Measurements from ENCODE around the gene ACTN2.

Gene ACTN2

GRCh38 chr1:236786453-236786852 lies 100.2 kb downstream of the ACTN2 start:
- peaks cover 0 to 5% (median 0%) of the 10 kb centered on the region in 5 donors for H3K27me3 ChIP-seq (ENCODE audit: control insufficient read depth in 5 of 5, insufficient read depth in 4 of 5, low read length in 5 of 5)
- H3K27ac ChIP-seq (ENCODE audit: low read depth, low read length), result no peak overlapping the region
- H3K9me3 ChIP-seq (ENCODE audit: control insufficient read depth in 5 of 5, low read length in 5 of 5), result no peaks in the 10 kb centered on the region
- H3K4me3 ChIP-seq (ENCODE audit: low read depth in 1 of 5, low read length in 5 of 5), result no peak overlapping the region
- no peaks in the 10 kb centered on the region for H3K4me1 ChIP-seq (ENCODE audit: control insufficient read depth in 5 of 5, insufficient read depth in 5 of 5, low read length in 5 of 5)
- H3K36me3 ChIP-seq (ENCODE audit: control insufficient read depth in 5 of 5, insufficient read depth in 5 of 5, low read length in 5 of 5), result no peaks in the 10 kb centered on the region
- H3K9ac ChIP-seq (ENCODE audit: low read length in 5 of 5), result no peak overlapping the region

- Histone ChIP-seq H3K9ac (ENCODE audit: low read length in 5 of 5) (peak overlapping the region in 4 of 5 donors; percentile 13 to 87 (median 62)), H3K9me3 (ENCODE audit: control insufficient read depth in 5 of 5, low read length in 5 of 5) (no peaks in the 10 kb centered on the region), H3K4me1 (ENCODE audit: control insufficient read depth in 5 of 5, insufficient read depth in 5 of 5, low read length in 5 of 5) (peaks cover 3 to 28% (median 15%) of the 10 kb centered on the region in 5 donors), H3K27me3 (ENCODE audit: control insufficient read depth in 5 of 5, insufficient read depth in 4 of 5, low read length in 5 of 5) (peaks cover 0 to 4% (median 0%) of the 10 kb centered on the region in 5 donors), H3K4me3 (ENCODE audit: low read depth in 1 of 5, low read length in 5 of 5) (peak overlapping the region; percentile 52 to 99 (median 92)), H3K27ac (ENCODE audit: low read depth, low read length) (peak overlapping the region; percentile 88), H3K36me3 (ENCODE audit: control insufficient read depth in 5 of 5, insufficient read depth in 5 of 5, low read length in 5 of 5) (no peaks in the 10 kb centered on the region)
Measured at GRCh38 chr1:236794585-236795034, 108.3 kb downstream of the ACTN2 start.

- H3K9me3 ChIP-seq (ENCODE audit: control insufficient read depth in 5 of 5, low read length in 5 of 5), result no peaks in the 10 kb centered on the region
- peaks cover 0 to 4% (median 0%) of the 10 kb centered on the region in 5 donors for H3K27me3 ChIP-seq (ENCODE audit: control insufficient read depth in 5 of 5, insufficient read depth in 4 of 5, low read length in 5 of 5)
Measured at GRCh38 chr1:236795035-236795756, 108.9 kb downstream of the ACTN2 start, which contains the start of gene MTR. Gene MTR, plus strand, starts transcription at chr1:236795292. Its CDS starts 412 bp downstream, at chr1:236795704.

GRCh38 chr1:236795757-236796667 lies 109.7 kb downstream of the ACTN2 start:
- H3K4me1 ChIP-seq (ENCODE audit: control insufficient read depth in 5 of 5, insufficient read depth in 5 of 5, low read length in 5 of 5), result peaks cover 3 to 28% (median 15%) of the 10 kb centered on the region in 5 donors
- H3K27me3 ChIP-seq (ENCODE audit: control insufficient read depth in 5 of 5, insufficient read depth in 4 of 5, low read length in 5 of 5), result peaks cover 0 to 4% (median 0%) of the 10 kb centered on the region in 5 donors
- peak overlapping the region; percentile 65 to 91 (median 90) for H3K9ac ChIP-seq (ENCODE audit: low read length in 5 of 5)
- H3K4me3 ChIP-seq (ENCODE audit: low read depth in 1 of 5, low read length in 5 of 5), result peak overlapping the region; percentile 90 to 99 (median 94)
- H3K27ac ChIP-seq (ENCODE audit: low read depth, low read length), result peak overlapping the region; percentile 88
- peaks cover 0 to 3% (median 0%) of the 10 kb centered on the region in 5 donors for H3K36me3 ChIP-seq (ENCODE audit: control insufficient read depth in 5 of 5, insufficient read depth in 5 of 5, low read length in 5 of 5)
- H3K9me3 ChIP-seq (ENCODE audit: control insufficient read depth in 5 of 5, low read length in 5 of 5), result no peaks in the 10 kb centered on the region

More at GRCh38 chr1:236795035-236795756, 108.9 kb downstream of the ACTN2 start, which contains the start of gene MTR:
- Histone ChIP-seq H3K27ac (ENCODE audit: low read depth, low read length) (peak within 1 kb of the TSS; percentile 88), H3K9ac (ENCODE audit: low read length in 5 of 5) (peak within 1 kb of the TSS; percentile 87 to 91 (median 90)), H3K36me3 (ENCODE audit: control insufficient read depth in 5 of 5, insufficient read depth in 5 of 5, low read length in 5 of 5) (peaks cover 0 to 3% (median 0%) of the 10 kb centered on the region in 5 donors), H3K4me1 (ENCODE audit: control insufficient read depth in 5 of 5, insufficient read depth in 5 of 5, low read length in 5 of 5) (peaks cover 3 to 28% (median 15%) of the 10 kb centered on the region in 5 donors), H3K4me3 (ENCODE audit: low read depth in 1 of 5, low read length in 5 of 5) (peak within 1 kb of the TSS; percentile 90 to 99 (median 94))

GRCh38 chr1:236799001-236799400 lies 112.7 kb downstream of the ACTN2 start:
- Histone ChIP-seq H3K27me3 (ENCODE audit: control insufficient read depth in 5 of 5, insufficient read depth in 4 of 5, low read length in 5 of 5) (peaks cover 0 to 2% (median 0%) of the 10 kb centered on the region in 5 donors), H3K27ac (ENCODE audit: low read depth, low read length) (no peak overlapping the region), H3K9ac (ENCODE audit: low read length in 5 of 5) (no peak overlapping the region), H3K36me3 (ENCODE audit: control insufficient read depth in 5 of 5, insufficient read depth in 5 of 5, low read length in 5 of 5) (peaks cover 3 to 11% (median 5%) of the 10 kb centered on the region in 5 donors), H3K4me3 (ENCODE audit: low read depth in 1 of 5, low read length in 5 of 5) (no peak overlapping the region), H3K4me1 (ENCODE audit: control insufficient read depth in 5 of 5, insufficient read depth in 5 of 5, low read length in 5 of 5) (peaks cover 3 to 28% (median 15%) of the 10 kb centered on the region in 5 donors), H3K9me3 (ENCODE audit: control insufficient read depth in 5 of 5, low read length in 5 of 5) (no peaks in the 10 kb centered on the region)

GRCh38 chr1:236800002-236800620 lies 113.8 kb downstream of the ACTN2 start:
- H3K9me3 ChIP-seq (ENCODE audit: control insufficient read depth in 5 of 5, low read length in 5 of 5), result no peaks in the 10 kb centered on the region
- peaks cover 0 to 21% (median 11%) of the 10 kb centered on the region in 5 donors for H3K4me1 ChIP-seq (ENCODE audit: control insufficient read depth in 5 of 5, insufficient read depth in 5 of 5, low read length in 5 of 5)
- no peak overlapping the region for H3K4me3 ChIP-seq (ENCODE audit: low read depth in 1 of 5, low read length in 5 of 5)

GRCh38 chr1:236800623-236801022 lies 114.3 kb downstream of the ACTN2 start:
- no peak overlapping the region for H3K9ac ChIP-seq (ENCODE audit: low read length in 5 of 5)
- H3K4me3 ChIP-seq (ENCODE audit: low read depth in 1 of 5, low read length in 5 of 5), result no peak overlapping the region
- H3K27ac ChIP-seq (ENCODE audit: low read depth, low read length), result no peak overlapping the region
- no peaks in the 10 kb centered on the region for H3K27me3 ChIP-seq (ENCODE audit: control insufficient read depth in 5 of 5, insufficient read depth in 4 of 5, low read length in 5 of 5)
- peaks cover 0 to 18% (median 11%) of the 10 kb centered on the region in 5 donors for H3K4me1 ChIP-seq (ENCODE audit: control insufficient read depth in 5 of 5, insufficient read depth in 5 of 5, low read length in 5 of 5)
- peaks cover 4 to 16% (median 11%) of the 10 kb centered on the region in 5 donors for H3K36me3 ChIP-seq (ENCODE audit: control insufficient read depth in 5 of 5, insufficient read depth in 5 of 5, low read length in 5 of 5)
- H3K9me3 ChIP-seq (ENCODE audit: control insufficient read depth in 5 of 5, low read length in 5 of 5), result no peaks in the 10 kb centered on the region

More at GRCh38 chr1:236800002-236800620, 113.8 kb downstream of the ACTN2 start:
- H3K36me3 ChIP-seq (ENCODE audit: control insufficient read depth in 5 of 5, insufficient read depth in 5 of 5, low read length in 5 of 5), result peaks cover 4 to 13% (median 11%) of the 10 kb centered on the region in 5 donors
- no peak overlapping the region for H3K27ac ChIP-seq (ENCODE audit: low read depth, low read length)
- H3K27me3 ChIP-seq (ENCODE audit: control insufficient read depth in 5 of 5, insufficient read depth in 4 of 5, low read length in 5 of 5), result no peaks in the 10 kb centered on the region
- no peak overlapping the region for H3K9ac ChIP-seq (ENCODE audit: low read length in 5 of 5)

GRCh38 chr1:236802264-236802663 lies 116.0 kb downstream of the ACTN2 start:
- no peaks in the 10 kb centered on the region for H3K9me3 ChIP-seq (ENCODE audit: control insufficient read depth in 5 of 5, low read length in 5 of 5)
- H3K4me3 ChIP-seq (ENCODE audit: low read depth in 1 of 5, low read length in 5 of 5), result no peak overlapping the region
- no peaks in the 10 kb centered on the region for H3K27me3 ChIP-seq (ENCODE audit: control insufficient read depth in 5 of 5, insufficient read depth in 4 of 5, low read length in 5 of 5)
- no peak overlapping the region for H3K9ac ChIP-seq (ENCODE audit: low read length in 5 of 5)
- H3K27ac ChIP-seq (ENCODE audit: low read depth, low read length), result no peak overlapping the region
- H3K36me3 ChIP-seq (ENCODE audit: control insufficient read depth in 5 of 5, insufficient read depth in 5 of 5, low read length in 5 of 5), result peaks cover 7 to 29% (median 16%) of the 10 kb centered on the region in 5 donors
- peaks cover 0 to 2% (median 0%) of the 10 kb centered on the region in 5 donors for H3K4me1 ChIP-seq (ENCODE audit: control insufficient read depth in 5 of 5, insufficient read depth in 5 of 5, low read length in 5 of 5)

- no peak overlapping the region for H3K27ac ChIP-seq (ENCODE audit: low read depth, low read length)
Measured at GRCh38 chr1:236806634-236807033, 120.3 kb downstream of the ACTN2 start.

More at GRCh38 chr1:236806634-236807033, 120.3 kb downstream of the ACTN2 start:
- Histone ChIP-seq H3K9ac (ENCODE audit: low read length in 5 of 5) (no peak overlapping the region), H3K9me3 (ENCODE audit: control insufficient read depth in 5 of 5, low read length in 5 of 5) (no peaks in the 10 kb centered on the region), H3K27me3 (ENCODE audit: control insufficient read depth in 5 of 5, insufficient read depth in 4 of 5, low read length in 5 of 5) (no peaks in the 10 kb centered on the region), H3K4me3 (ENCODE audit: low read depth in 1 of 5, low read length in 5 of 5) (no peak overlapping the region), H3K4me1 (ENCODE audit: control insufficient read depth in 5 of 5, insufficient read depth in 5 of 5, low read length in 5 of 5) (peaks cover 0 to 11% (median 5%) of the 10 kb centered on the region in 5 donors), H3K36me3 (ENCODE audit: control insufficient read depth in 5 of 5, insufficient read depth in 5 of 5, low read length in 5 of 5) (peaks cover 27 to 65% (median 38%) of the 10 kb centered on the region in 5 donors)

Measured in subcutaneous abdominal adipose tissue (tissue), 5 donors.